NCI-H1105 (cell line): ENCODE results near the gene WASF1.
A peak's percentile ranks its signal among the peaks of the same experiment; 100 is the strongest.

Source experiments
- DNase-seq: peaks from one replicate; lab custom pipeline; 2025; lab: John Stamatoyannopoulos, UW

WASF1 gene

GRCh38 chr6:110179406-110180227, at the start of gene WASF1:
Gene WASF1, minus strand, starts transcription at chr6:110179670. Its CDS starts 52,069 bp downstream, at chr6:110127601.
- DNase-seq, result peak; percentile 97

GRCh38 chr6:110226261-110226660, 46.8 kb upstream of the WASF1 start:
- no peak for DNase-seq

- DNase-seq, result no peak
Observed at GRCh38 chr6:110221738-110222137, 42.3 kb upstream of the WASF1 start.

- no peak for DNase-seq
Observed at GRCh38 chr6:110217266-110217665, 37.8 kb upstream of the WASF1 start.

- DNase-seq, result no peak
Observed at GRCh38 chr6:110216140-110216539, 36.7 kb upstream of the WASF1 start.

- no peak for DNase-seq
Observed at GRCh38 chr6:110214338-110214737, 34.9 kb upstream of the WASF1 start.

GRCh38 chr6:110211753-110212152, 32.3 kb upstream of the WASF1 start:
- no peak for DNase-seq

- no peak for DNase-seq
Observed at GRCh38 chr6:110207652-110208051, 28.2 kb upstream of the WASF1 start.

- no peak for DNase-seq
Observed at GRCh38 chr6:110201151-110201884, 21.8 kb upstream of the WASF1 start.

- no peak for DNase-seq
Observed at GRCh38 chr6:110198561-110198960, 19.1 kb upstream of the WASF1 start.

- no peak for DNase-seq
Observed at GRCh38 chr6:110196874-110197273, 17.4 kb upstream of the WASF1 start.

GRCh38 chr6:110195639-110196038, 16.2 kb upstream of the WASF1 start:
- no peak for DNase-seq

GRCh38 chr6:110191477-110191876, 12.0 kb upstream of the WASF1 start:
- DNase-seq, result no peak

GRCh38 chr6:110190726-110191125, 11.3 kb upstream of the WASF1 start:
- no peak for DNase-seq

- no peak for DNase-seq
Observed at GRCh38 chr6:110188791-110189190, 9.3 kb upstream of the WASF1 start.

- no peak for DNase-seq
Observed at GRCh38 chr6:110185879-110186278, 6.4 kb upstream of the WASF1 start.

- DNase-seq, result no peak
Observed at GRCh38 chr6:110183292-110183885, 3.9 kb upstream of the WASF1 start.

GRCh38 chr6:110181131-110182030, 1.9 kb upstream of the WASF1 start:
- no peak for DNase-seq

GRCh38 chr6:110180228-110181008, 948 bp upstream of the WASF1 start, which contains the start of gene CDC40:
Gene CDC40, plus strand, starts transcription at chr6:110180427. Its CDS starts 18 bp downstream, at chr6:110180445.
- DNase-seq, result peak; percentile 46

- peak; percentile 73 for DNase-seq
Observed at GRCh38 chr6:110178626-110179405, 654 bp downstream of the WASF1 start.
